NB4 (cell line): Measurements from ENCODE around the gene CD86.

Experiments used
- DNase-seq: peaks from one replicate; pipeline ENCODE4 v3.0.0; 2010; ENCODE audit warnings: low read depth
- H3K4me3 ChIP-seq: one replicate; pipeline ENCODE4 v1.5.1; 2011; ENCODE audit warnings: mild to moderate bottlenecking, low read depth, low read length, moderate library complexity
- MYC ChIP-seq: IDR thresholded peaks from 2 replicates; pipeline ENCODE4 v1.6.1; 2011; ENCODE audit warnings: low read depth, low read length
- POLR2A ChIP-seq: IDR thresholded peaks from 2 replicates; pipeline ENCODE4 v1.6.1; 2011; ENCODE audit warnings: mild to moderate bottlenecking; ENCODE audit not compliant: insufficient read length; ENCODE audit errors: extremely low read depth
- TF ChIP-seq, protein P1 (sequence below): IDR thresholded peaks from 2 replicates; pipeline ENCODE4 v1.6.1; 2011; ENCODE audit warnings: low read depth, low read length
- TF ChIP-seq, protein P2 (sequence below): IDR thresholded peaks from one replicate; pipeline ENCODE4 v1.5.1; 2012; ENCODE audit warnings: low read depth, low read length

CD86 gene

DNA sequence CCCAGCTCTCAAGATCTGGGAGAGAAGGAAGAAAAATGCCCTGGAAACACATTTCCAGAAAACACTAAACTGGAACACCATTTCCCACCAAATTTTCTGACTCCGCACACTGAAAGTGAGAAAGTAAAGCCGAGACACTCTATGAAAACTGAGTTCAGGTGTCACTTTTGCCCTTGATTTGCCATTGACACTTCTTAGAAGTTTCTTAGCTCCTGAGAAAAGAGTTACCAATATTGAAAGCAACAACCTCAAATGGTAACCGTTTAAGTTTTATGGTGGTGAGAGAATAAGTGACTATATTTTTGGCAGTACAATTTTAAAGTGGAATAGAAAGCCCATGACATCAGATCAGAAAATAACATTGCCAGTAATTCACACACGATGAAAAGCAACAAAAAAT lies 39.0 kb downstream of the CD86 start:
- H3K4me3 ChIP-seq: no peak overlapping the region
- TF ChIP-seq POLR2A (no peak), MYC (no peak)
- TF ChIP-seq, protein P1, sequence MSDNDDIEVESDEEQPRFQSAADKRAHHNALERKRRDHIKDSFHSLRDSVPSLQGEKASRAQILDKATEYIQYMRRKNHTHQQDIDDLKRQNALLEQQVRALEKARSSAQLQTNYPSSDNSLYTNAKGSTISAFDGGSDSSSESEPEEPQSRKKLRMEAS: no peak
- TF ChIP-seq, protein P2, sequence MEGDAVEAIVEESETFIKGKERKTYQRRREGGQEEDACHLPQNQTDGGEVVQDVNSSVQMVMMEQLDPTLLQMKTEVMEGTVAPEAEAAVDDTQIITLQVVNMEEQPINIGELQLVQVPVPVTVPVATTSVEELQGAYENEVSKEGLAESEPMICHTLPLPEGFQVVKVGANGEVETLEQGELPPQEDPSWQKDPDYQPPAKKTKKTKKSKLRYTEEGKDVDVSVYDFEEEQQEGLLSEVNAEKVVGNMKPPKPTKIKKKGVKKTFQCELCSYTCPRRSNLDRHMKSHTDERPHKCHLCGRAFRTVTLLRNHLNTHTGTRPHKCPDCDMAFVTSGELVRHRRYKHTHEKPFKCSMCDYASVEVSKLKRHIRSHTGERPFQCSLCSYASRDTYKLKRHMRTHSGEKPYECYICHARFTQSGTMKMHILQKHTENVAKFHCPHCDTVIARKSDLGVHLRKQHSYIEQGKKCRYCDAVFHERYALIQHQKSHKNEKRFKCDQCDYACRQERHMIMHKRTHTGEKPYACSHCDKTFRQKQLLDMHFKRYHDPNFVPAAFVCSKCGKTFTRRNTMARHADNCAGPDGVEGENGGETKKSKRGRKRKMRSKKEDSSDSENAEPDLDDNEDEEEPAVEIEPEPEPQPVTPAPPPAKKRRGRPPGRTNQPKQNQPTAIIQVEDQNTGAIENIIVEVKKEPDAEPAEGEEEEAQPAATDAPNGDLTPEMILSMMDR: no peak
- no peak for DNase-seq

DNA sequence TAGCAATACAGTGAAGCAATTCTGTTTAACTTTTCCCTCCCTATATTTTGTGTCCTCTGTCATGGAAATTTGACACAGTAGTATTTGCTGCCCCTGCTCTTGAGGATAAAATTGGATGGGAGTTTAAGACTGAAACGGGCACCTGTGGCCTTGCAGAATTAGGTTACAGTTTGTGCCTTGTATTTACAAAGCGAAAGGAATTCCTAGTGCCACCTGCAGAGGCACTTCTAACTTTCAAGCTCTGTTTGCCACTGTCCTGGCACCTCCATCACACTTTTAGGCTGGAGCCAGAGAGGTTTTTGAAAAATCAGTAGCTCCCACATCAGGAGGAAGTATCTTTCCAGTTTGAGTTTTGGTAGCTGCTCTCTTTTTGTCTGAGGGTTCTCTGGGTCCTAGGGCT lies 39.5 kb downstream of the CD86 start:
- DNase-seq: no peak
- TF ChIP-seq, protein P2: no peak
- no peak overlapping the region for H3K4me3 ChIP-seq

DNA sequence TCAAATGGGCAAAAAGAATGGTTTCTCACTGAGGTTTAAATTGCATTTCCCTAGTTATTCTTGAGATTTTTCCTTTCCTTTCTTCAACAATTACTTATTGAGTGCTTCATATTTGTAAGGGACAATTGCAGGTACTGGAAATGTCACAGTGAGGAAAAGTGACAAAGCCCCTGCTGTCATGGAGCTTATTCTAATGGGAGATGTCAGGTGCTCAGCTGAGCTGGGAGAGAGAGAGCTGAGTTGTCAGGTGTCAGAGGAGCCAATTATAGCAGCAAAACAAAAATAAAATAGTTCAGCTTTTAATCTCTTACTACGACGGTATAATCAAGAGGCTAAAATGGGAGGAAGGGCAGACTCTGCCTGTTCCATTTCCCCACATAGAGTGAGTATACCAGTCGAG lies 42.0 kb downstream of the CD86 start:
- H3K4me3 ChIP-seq: no peak overlapping the region
- no peak for DNase-seq
- no peak for TF ChIP-seq MYC
- TF ChIP-seq, protein P1: no peak

DNA sequence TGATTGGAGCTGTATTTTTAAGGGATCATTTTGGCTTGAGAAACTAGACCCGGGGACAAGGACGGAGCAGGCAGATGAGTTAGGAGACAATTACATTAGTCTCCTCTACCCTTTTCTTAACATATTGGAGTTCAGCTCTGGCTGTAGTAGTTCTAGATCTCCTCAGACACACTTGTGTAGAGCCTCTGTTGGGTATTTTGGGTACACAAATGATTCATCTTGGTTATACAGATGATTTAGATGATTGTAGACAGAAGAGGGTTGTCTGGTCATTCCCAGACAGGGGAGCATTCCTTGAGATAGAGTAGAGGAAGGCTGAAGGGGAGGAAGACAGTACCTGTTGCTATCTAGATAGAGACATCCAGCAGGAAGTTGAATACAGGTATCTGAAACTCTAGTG lies 43.4 kb downstream of the CD86 start:
- no peak for DNase-seq
- TF ChIP-seq, protein P2: no peak
- TF ChIP-seq MYC (no peak), POLR2A (no peak)
- TF ChIP-seq, protein P1: no peak
- H3K4me3 ChIP-seq: no peak overlapping the region

DNA sequence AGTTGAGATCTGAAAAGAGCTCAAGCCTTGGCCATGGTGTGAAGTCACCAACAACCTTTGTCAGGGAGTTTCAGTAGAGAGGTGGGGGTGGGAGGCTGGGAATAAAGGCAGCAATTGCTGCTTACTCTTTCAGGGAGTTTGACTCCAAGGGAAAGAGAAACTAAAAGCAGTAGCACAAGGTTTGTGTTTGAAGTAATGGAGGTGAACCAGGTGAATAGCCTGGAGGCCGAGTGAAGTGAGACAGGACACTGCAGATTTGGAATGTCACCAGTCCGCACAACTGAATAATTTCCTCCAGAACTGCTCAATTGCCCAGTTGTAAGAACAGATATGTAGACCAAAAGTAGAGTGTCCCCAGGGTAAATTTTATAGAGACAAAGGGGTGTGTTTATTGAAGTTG lies 44.1 kb downstream of the CD86 start:
- no peak for DNase-seq
- no peak overlapping the region for H3K4me3 ChIP-seq
- TF ChIP-seq, protein P1: no peak
- TF ChIP-seq POLR2A (no peak), MYC (no peak)
- TF ChIP-seq, protein P2: no peak

DNA sequence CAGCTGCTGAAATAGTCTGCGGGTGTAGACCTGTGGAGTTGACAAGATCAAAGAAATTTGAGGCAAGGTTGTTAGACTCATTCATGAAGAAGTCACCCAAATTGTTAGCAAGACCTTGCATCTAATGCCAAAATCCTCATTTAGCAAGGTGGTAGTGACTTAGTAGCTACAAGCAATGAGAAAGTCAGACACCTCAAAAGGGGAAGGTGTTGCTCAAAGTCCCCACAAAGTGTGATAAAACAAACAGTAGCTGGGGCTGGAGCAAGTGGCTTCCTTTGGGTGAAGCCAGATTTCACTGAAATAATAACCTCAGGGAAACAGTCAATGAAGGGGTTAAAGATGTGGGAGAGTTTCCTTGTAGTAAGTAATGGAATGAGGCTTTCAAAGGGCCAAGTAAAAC lies 44.9 kb downstream of the CD86 start:
- TF ChIP-seq, protein P2: no peak
- TF ChIP-seq POLR2A (no peak), MYC (no peak)
- TF ChIP-seq, protein P1: no peak
- no peak overlapping the region for H3K4me3 ChIP-seq
- no peak for DNase-seq
